SJSA1 (cell line): ENCODE data around the gene TNNC2. TPM values are rescaled to one million over a fixed set of nuclear protein-coding genes. Genes with fewer than 3 reads are reported as not detected.
"Not testable (repeated sequence)": the region's sequence is repeated elsewhere in the genome, so short reads cannot be mapped to it uniquely, and the experiment has no call there.

Experiments
- DNase-seq, 2 experiments: peaks; one replicate each; pipeline ENCODE4 v3.0.0-alpha.2; 2015 to 2020; ENCODE audit warnings: low spot score in 2 of 2, low read depth in 1 of 2
- H3K27ac ChIP-seq: fragments of 250-450 bp; sonication (Bioruptor Pico); 2 replicates; pipeline ENCODE4 v1.5.1; 2020; ENCODE audit warnings: mild to moderate bottlenecking, moderate library complexity
- H3K27me3 ChIP-seq: fragments of 250-450 bp; sonication (Bioruptor Pico); replicated peaks from 2 replicates; pipeline ENCODE4 v1.5.1; 2020; ENCODE audit warnings: mild to moderate bottlenecking, moderate library complexity
- H3K36me3 ChIP-seq: fragments of 250-450 bp; sonication (Bioruptor Pico); 2 replicates; pipeline ENCODE4 v1.5.1; 2020; ENCODE audit warnings: mild to moderate bottlenecking
- H3K4me1 ChIP-seq: fragments of 250-450 bp; sonication (Bioruptor Pico); replicated peaks from 2 replicates; pipeline ENCODE4 v1.6.1; 2021; ENCODE audit warnings: mild to moderate bottlenecking
- H3K4me3 ChIP-seq: fragments of 250-450 bp; sonication (Bioruptor Pico); 2 replicates; pipeline ENCODE4 v1.5.1; 2020; ENCODE audit warnings: mild to moderate bottlenecking
- H3K9me3 ChIP-seq: fragments of 250-450 bp; sonication (Bioruptor Pico); replicated peaks from 2 replicates; pipeline ENCODE4 v1.5.1; 2020; ENCODE audit warnings: mild to moderate bottlenecking
- total RNA-seq: library from RNA; depleted of rRNA; stranded (reverse); fragments of >200 nt; shearing (Covaris generic); gene quantifications from 2 replicates; pipeline ENCODE4 v1.2.3, GENCODE V29; 2014; rRNA removed

TNNC2 gene
- not detected in 2 replicates for total RNA-seq

- Histone ChIP-seq H3K27ac (no peak within 1 kb of the TSS), H3K4me3 (no peak within 1 kb of the TSS), H3K36me3 (no peaks in the 10 kb centered on the region), H3K27me3 (peaks cover 13% of the 10 kb centered on the region), H3K4me1 (0 out of 2 replicates have a peak, but pooled peaks cover 3% of the 10 kb centered on the region), H3K9me3 (no peaks in the 10 kb centered on the region)
- no peak for DNase-seq
These were observed at the start of gene TNNC2 for GRCh38 chr20:45827030-45827652. Gene TNNC2, minus strand, starts transcription at chr20:45827312. Its CDS starts 64 bp downstream, at chr20:45827248.

- peaks cover 5% of the 10 kb centered on the region; the same call in 1 of the 2 replicates for H3K36me3 ChIP-seq
- no peaks in the 10 kb centered on the region for H3K27me3 ChIP-seq
- no peaks in the 10 kb centered on the region for H3K9me3 ChIP-seq
- H3K4me3 ChIP-seq, result no peak overlapping the region
- H3K27ac ChIP-seq, result no peak overlapping the region
- DNase-seq, result no peak
- H3K4me1 ChIP-seq, result no peaks in the 10 kb centered on the region
These were observed 47.5 kb upstream of the TNNC2 start for GRCh38 chr20:45874576-45874975.

- not testable (repeated sequence) for H3K27me3 ChIP-seq, DNase-seq, H3K27ac ChIP-seq, H3K9me3 ChIP-seq, H3K4me1 ChIP-seq, H3K36me3 ChIP-seq, H3K4me3 ChIP-seq
These were observed 47.0 kb upstream of the TNNC2 start for GRCh38 chr20:45874104-45874481.

GRCh38 chr20:45873409-45874103 is 46.4 kb upstream of the TNNC2 start:
- Histone ChIP-seq H3K4me3 (no peak overlapping the region), H3K27ac (no peak overlapping the region)
- DNase-seq, result no peak

GRCh38 chr20:45872626-45873025 is 45.5 kb upstream of the TNNC2 start:
- no peak for DNase-seq
- no peaks in the 10 kb centered on the region for H3K9me3 ChIP-seq
- no peak overlapping the region for H3K4me3 ChIP-seq
- peaks cover under 1% of the 10 kb centered on the region; the same call in 1 of the 2 replicates for H3K36me3 ChIP-seq
- H3K27ac ChIP-seq, result no peak overlapping the region
- peaks cover 5% of the 10 kb centered on the region for H3K4me1 ChIP-seq
- H3K27me3 ChIP-seq, result no peaks in the 10 kb centered on the region

More at GRCh38 chr20:45873409-45874103, 46.4 kb upstream of the TNNC2 start:
- Histone ChIP-seq H3K36me3 (peaks cover 5% of the 10 kb centered on the region; the same call in 1 of the 2 replicates), H3K9me3 (no peaks in the 10 kb centered on the region), H3K4me1 (no peaks in the 10 kb centered on the region; the same call in 1 of the 2 replicates), H3K27me3 (no peaks in the 10 kb centered on the region)

- DNase-seq, result peak in 1 of 2 experiments; percentile 23
- Histone ChIP-seq H3K4me1 (peaks cover 12% of the 10 kb centered on the region), H3K27me3 (no peaks in the 10 kb centered on the region), H3K9me3 (no peaks in the 10 kb centered on the region), H3K36me3 (no peaks in the 10 kb centered on the region), H3K4me3 (no peak overlapping the region), H3K27ac (peak overlapping the region; percentile 59)
These were observed 40.7 kb upstream of the TNNC2 start for GRCh38 chr20:45867819-45868176.

- Histone ChIP-seq H3K27ac (peak overlapping the region; percentile 59), H3K4me1 (peaks cover 12% of the 10 kb centered on the region), H3K27me3 (no peaks in the 10 kb centered on the region), H3K36me3 (no peaks in the 10 kb centered on the region), H3K4me3 (no peak overlapping the region), H3K9me3 (no peaks in the 10 kb centered on the region)
- DNase-seq, result no peak
These were observed 40.2 kb upstream of the TNNC2 start for GRCh38 chr20:45867136-45867818.

GRCh38 chr20:45866454-45866853 is 39.3 kb upstream of the TNNC2 start:
- Histone ChIP-seq H3K9me3 (no peaks in the 10 kb centered on the region), H3K4me1 (peaks cover 12% of the 10 kb centered on the region), H3K36me3 (no peaks in the 10 kb centered on the region), H3K27ac (no peak overlapping the region), H3K4me3 (no peak overlapping the region), H3K27me3 (no peaks in the 10 kb centered on the region)
- no peak for DNase-seq

- DNase-seq, result no peak
- Histone ChIP-seq H3K9me3 (no peaks in the 10 kb centered on the region), H3K36me3 (no peaks in the 10 kb centered on the region), H3K27ac (no peak overlapping the region), H3K27me3 (no peaks in the 10 kb centered on the region), H3K4me1 (peaks cover 12% of the 10 kb centered on the region), H3K4me3 (no peak overlapping the region)
These were observed 36.7 kb upstream of the TNNC2 start for GRCh38 chr20:45863543-45864470.

- Histone ChIP-seq H3K4me1 (peaks cover 8% of the 10 kb centered on the region), H3K36me3 (0 out of 2 replicates have a peak, but pooled peaks cover 5% of the 10 kb centered on the region), H3K9me3 (no peaks in the 10 kb centered on the region), H3K4me3 (no peak overlapping the region), H3K27me3 (no peaks in the 10 kb centered on the region), H3K27ac (no peak overlapping the region)
- DNase-seq, result no peak
These were observed 34.3 kb upstream of the TNNC2 start for GRCh38 chr20:45861221-45862075.

- Histone ChIP-seq H3K36me3 (0 out of 2 replicates have a peak, but pooled peaks cover 5% of the 10 kb centered on the region), H3K4me1 (peaks cover 15% of the 10 kb centered on the region), H3K27ac (no peak overlapping the region), H3K4me3 (no peak overlapping the region), H3K9me3 (no peaks in the 10 kb centered on the region), H3K27me3 (no peaks in the 10 kb centered on the region)
- DNase-seq, result no peak
These were observed 33.6 kb upstream of the TNNC2 start for GRCh38 chr20:45860560-45861220.

GRCh38 chr20:45859916-45860315 is 32.8 kb upstream of the TNNC2 start:
- H3K4me1 ChIP-seq, result peaks cover 15% of the 10 kb centered on the region
- H3K36me3 ChIP-seq, result peaks cover 8% of the 10 kb centered on the region
- H3K27ac ChIP-seq, result no peak overlapping the region
- H3K9me3 ChIP-seq, result no peaks in the 10 kb centered on the region
- H3K27me3 ChIP-seq, result no peaks in the 10 kb centered on the region
- DNase-seq, result no peak
- no peak overlapping the region for H3K4me3 ChIP-seq
